Glomerular visceral epithelial cell (primary cell): ENCODE results near the gene DNMT3L.
A peak's percentile ranks its signal among the peaks of the same experiment; 100 is the strongest.

Source experiments
- DNase-seq: peaks from one replicate; pipeline ENCODE4 v3.0.0-alpha.2; 2016; ENCODE audit errors: extremely low spot score

DNMT3L gene

DNA sequence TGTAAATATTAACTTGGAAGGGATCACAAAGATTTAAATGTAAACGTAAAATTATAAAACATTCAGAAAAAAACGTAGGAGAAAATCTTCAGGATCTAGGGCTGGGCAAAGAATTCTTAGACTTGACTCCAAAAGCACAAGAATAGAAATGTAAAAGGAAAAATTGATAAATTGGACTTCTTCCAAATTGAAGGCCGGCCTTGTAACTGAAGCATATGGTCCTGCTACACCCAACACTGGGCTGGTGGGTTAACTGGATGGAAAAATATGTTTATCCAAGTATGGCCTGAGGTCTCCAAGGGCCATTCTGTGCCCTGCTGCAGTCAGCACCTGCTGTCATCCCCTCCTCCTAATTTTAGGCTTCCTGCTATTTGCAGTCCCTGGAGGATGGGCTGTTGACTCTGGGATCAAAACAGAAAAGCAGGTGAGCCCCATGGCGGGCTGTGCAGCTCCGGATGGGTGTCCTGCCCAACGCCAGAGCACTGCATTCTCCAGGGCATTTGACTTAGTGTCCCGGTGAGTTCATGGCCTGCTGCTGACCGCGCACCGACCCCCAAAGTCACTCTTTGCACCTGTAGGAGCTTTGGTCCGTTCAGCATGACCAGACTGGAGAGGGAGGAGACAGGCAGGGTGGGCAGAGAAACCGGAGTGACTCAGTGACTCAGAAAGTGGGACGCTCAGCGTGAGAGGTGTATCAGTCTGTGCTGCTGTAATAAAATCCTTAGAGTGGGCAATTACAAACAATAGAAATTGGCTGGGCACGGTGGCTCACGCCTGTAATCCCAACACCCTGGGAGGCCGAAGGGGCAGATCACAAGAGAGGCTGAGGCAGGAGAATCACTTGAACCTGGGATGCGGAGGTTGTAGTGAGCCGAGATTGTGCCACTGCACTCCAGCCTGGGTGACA, 17.9 kb upstream of the DNMT3L start:
- DNase-seq = no peak

- DNase-seq = no peak
Observed at GRCh38 chr21:44275041-44275440, 13.3 kb upstream of the DNMT3L start.

DNA sequence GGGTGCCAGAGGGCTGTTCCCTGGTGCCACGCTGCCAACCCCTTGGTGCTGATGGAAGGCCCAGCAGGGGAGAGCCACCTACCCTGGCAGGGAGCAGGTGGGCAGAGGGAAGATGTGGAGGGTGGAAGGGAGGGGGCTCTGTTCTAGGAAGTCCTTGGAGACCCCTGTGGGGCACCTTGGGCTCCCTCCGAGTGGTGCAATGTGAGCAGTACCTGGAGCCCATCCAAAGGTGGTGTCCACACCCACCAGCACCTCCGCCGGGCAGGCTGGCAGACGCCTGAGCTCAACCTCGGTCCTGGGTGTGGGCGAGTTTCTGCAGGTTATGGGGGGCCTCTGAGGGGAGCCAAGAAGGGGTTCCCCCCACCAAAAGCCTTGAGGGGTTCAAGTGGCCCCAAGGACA, 11.3 kb upstream of the DNMT3L start:
- DNase-seq = no peak

GRCh38 chr21:44272284-44272858, 10.7 kb upstream of the DNMT3L start:
- no peak for DNase-seq

DNA sequence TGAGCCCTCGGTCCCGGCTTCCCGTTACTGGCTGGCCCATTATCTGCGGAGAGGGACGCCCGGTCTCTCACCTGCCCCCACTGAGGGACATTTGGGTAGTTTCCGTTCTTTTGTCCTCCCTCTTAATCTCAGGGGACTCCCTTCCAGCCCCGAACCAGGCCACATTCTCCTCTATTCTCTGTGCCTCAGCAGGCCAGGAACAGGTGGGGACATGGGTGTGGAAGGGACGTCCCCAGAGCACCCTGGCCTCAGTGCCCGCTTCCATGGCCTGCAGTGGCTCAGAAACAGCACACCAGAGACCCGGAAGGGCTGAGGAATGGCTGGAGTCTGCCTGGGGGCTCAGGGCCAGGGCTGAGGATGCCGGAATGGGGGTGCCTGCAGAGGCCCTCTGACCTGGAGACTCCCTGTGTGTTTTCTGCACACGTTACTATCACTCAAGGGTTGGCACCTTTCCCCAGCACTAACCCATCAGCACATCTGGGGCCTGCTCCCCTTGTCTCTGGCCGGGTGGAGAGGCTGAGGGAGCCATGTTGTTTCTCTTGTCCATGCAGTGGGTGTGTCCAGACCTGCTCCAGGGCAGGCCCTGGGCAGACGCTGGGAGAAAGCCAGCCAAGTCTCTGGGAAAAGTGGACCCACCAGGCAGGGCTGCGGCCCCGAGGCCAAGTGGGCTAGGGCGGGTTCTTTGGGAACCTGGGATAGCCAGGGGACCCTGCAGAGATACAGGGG, 10.0 kb upstream of the DNMT3L start:
- DNase-seq = no peak

GRCh38 chr21:44269090-44269489, 7.4 kb upstream of the DNMT3L start:
- DNase-seq = no peak

GRCh38 chr21:44267655-44268142, 6.0 kb upstream of the DNMT3L start:
- DNase-seq = no peak

DNA sequence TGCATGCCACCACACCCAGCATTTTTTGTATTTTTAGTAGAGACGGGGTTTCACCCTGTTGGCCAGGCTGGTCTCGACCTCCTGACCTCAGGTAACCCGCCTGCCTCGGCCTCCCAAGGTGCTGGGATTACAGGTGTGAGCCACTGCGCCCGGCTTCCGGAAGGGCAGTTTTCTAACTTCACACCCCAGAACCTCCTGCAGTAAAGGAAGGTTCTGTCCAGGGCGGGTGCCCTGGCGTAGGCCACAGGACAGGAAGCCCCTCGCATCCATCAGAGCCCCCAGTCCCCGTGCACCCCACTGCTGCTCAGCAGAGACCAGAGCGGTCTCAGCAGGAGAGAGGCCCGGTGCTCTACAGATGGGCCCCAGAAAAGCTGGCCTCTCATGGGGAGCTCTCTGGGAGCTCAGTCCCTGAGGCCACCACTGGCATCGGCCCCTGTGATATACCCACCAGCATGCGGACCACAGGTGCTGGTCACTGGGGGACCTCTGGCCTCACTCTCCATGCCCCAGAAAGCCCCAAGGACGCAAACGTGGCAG, 4.1 kb upstream of the DNMT3L start:
- DNase-seq = no peak

- DNase-seq = no peak
Observed at GRCh38 chr21:44263768-44264167, 2.1 kb upstream of the DNMT3L start.

DNA sequence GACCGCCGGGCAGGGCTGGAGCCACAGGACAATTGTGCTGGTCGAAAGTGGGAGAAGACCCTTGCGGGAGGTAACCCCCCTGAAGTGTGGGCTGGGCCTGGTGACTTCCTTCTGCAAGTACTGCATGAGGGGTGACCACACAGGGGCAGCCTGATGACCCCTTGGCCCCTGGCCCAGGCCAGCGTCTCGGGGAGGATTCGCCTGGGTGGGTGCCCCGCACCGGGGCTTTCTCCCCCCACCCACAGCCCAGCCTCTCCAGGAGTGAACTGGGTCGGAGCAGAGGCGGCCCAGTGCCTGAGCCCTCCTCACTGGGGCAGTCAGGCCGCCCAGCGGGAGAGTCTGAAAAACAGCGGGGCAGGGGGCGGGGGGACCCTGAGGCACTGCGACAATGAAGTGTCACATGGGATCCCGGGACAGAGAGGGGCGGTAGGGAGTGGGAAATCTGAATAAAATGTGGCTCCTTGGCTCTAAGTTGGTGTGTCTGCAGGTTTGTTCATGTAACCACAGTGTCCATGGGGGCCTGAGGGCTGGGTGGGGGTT, 1.6 kb upstream of the DNMT3L start:
- DNase-seq = no peak

DNA sequence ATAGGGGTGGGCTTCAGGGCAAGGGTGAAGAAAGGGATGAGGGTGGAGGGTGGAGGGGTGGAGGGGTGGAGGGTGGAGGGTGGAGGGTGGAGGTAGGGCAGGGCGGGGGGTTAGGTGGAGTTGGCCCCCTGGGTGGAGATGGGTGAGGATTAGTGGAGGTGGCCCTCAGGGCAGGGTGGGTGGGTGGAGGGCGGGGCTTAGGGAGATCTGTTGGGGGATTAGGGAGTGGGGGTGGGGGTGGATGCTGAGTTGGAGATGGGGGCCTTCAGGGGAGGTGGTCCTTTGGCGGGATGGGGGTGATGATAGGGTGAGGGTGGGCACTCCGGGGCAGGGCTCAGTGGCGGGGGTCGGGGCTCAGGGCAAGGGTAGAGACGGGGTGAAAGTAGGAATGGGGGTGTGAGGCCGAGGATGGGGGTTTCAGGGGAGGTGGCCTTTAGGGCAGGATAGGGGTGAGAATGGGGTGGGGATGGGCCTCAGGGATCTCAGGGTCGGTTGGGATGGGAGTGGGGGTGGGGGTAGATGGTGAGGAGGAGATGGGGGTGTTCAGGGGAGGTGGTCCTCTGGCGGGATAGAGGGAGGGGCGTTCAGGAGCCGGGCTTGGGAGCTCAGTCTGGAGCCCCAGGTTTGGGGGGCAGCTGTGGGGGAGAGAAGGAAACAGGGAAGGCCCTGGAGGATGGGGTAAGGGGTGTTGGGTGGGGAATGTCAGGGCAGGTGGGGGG, 800 bp upstream of the DNMT3L start:
- DNase-seq = no peak

GRCh38 chr21:44260791-44261631, 686 bp downstream of the DNMT3L start:
- DNase-seq = no peak

- DNase-seq = no peak
Observed at GRCh38 chr21:44260066-44260465, 1.6 kb downstream of the DNMT3L start.

GRCh38 chr21:44259082-44259705, 2.5 kb downstream of the DNMT3L start:
- DNase-seq = no peak

- no peak for DNase-seq
Observed at GRCh38 chr21:44258056-44258725, 3.5 kb downstream of the DNMT3L start.

GRCh38 chr21:44255511-44255981, 6.2 kb downstream of the DNMT3L start:
- DNase-seq = peak; percentile 53

DNA sequence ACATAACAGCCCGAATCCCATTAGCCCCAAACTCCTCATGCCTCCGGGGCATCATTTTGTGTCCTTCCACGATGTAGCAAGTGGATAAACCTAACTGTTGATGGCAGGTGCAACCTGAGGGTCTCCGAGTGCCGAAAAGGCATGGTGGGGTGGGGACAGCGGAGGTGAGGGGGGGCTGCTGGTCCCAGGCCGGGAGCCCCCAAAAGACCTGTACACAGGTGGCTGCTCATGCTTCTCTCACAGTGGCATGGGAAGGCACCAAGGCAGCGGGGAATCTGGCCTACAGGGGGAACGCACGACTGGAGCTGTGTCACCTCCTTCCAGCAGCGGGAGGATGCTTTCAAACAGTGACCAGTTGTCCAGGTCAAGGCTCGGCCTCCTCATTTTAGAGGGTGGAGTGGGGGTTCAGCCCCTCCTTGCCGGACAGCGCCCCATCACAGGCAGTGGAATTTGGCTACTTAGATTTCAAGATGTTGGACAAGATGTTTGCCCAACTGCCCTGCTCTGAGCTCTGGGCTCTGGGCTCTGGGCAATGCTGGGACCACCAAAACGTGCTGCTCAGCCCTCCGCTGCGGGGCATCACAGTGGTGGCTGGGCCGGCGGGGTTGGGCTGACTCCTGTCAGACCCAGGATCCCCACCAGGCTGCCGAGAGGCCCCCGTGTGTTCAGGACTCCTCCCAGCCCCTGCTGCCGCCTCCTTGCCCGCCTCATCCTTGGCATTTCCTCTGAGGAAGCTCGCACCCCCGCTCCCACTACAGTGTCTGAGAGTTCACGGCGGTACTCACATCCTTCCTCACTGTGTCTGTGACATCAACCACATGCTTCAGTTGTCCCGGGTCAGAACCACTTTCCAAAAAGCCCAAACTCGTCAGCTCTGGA, 7.6 kb downstream of the DNMT3L start:
- no peak for DNase-seq
